HepG2 (cell line): Measurements from ENCODE around the gene PSMB11. TPM values are rescaled to one million over a fixed set of nuclear protein-coding genes. Genes with fewer than 3 reads are reported as not detected.

Source experiments
- CCDC6 ChIP-seq: sonication (generic); formaldehyde crosslinking; IDR thresholded peaks from 2 replicates; pipeline ENCODE4 v1.8.1; 2022; ENCODE audit warnings: mild to moderate bottlenecking, missing genetic modification reagents, moderate library complexity
- HMG20B ChIP-seq: conservative IDR thresholded peaks from 2 replicates; pipeline ENCODE4 v1.6.1; 2016; ENCODE audit warnings: missing genetic modification reagents, missing compliant biosample characterization
- KLF16 ChIP-seq, 2 experiments: sonication (generic) in 1 of 2; formaldehyde crosslinking in 1 of 2; IDR thresholded peaks; 2 replicates each; pipeline versions ENCODE4 v1.6.1 to v1.8.0; 2016 to 2023; ENCODE audit warnings: missing genetic modification reagents in 2 of 2, missing compliant biosample characterization in 1 of 2
- MED8 ChIP-seq: sonication (generic); formaldehyde crosslinking; IDR thresholded peaks from 2 replicates; pipeline ENCODE4 v1.8.1; 2023; ENCODE audit warnings: mild to moderate bottlenecking, missing genetic modification reagents; ENCODE audit not compliant: insufficient replicate concordance
- NCOR1 ChIP-seq: fragments of 200-600 bp; sonication (generic); IDR thresholded peaks from 2 replicates; pipeline ENCODE4 v1.7.0; 2017; ENCODE audit warnings: antibody characterized with exemption, low read length, borderline replicate concordance
- NFYB ChIP-seq: sonication (generic); formaldehyde crosslinking; IDR thresholded peaks from 2 replicates; pipeline ENCODE4 v1.4.0; 2020; ENCODE audit warnings: missing genetic modification reagents
- PHF20 ChIP-seq: sonication (generic); formaldehyde crosslinking; IDR thresholded peaks from 2 replicates; pipeline ENCODE4 v1.5.0; 2020; ENCODE audit warnings: mild to moderate bottlenecking, missing genetic modification reagents
- PRDM10 ChIP-seq: sonication (generic); formaldehyde crosslinking; IDR thresholded peaks from 2 replicates; pipeline ENCODE4 v1.4.0; 2020; ENCODE audit warnings: low read depth, missing genetic modification reagents
- RCOR2 ChIP-seq: IDR thresholded peaks from 2 replicates; pipeline ENCODE4 v1.6.1; 2016; ENCODE audit warnings: missing biosample characterization, missing genetic modification reagents
- SMC3 ChIP-seq: IDR thresholded peaks from 2 replicates; pipeline ENCODE4 v1.6.1; 2011; ENCODE audit warnings: low read length, improper control_type of control experiment
- ZBED4 ChIP-seq: sonication (generic); formaldehyde crosslinking; IDR thresholded peaks from 2 replicates; pipeline ENCODE4 v1.4.0; 2020; ENCODE audit warnings: missing genetic modification reagents, borderline replicate concordance
- ZNF234 ChIP-seq: sonication (generic); formaldehyde crosslinking; conservative IDR thresholded peaks from 2 replicates; pipeline ENCODE4 v1.5.1; 2020; ENCODE audit warnings: mild to moderate bottlenecking, missing genetic modification reagents
- ZNF275 ChIP-seq: sonication (generic); formaldehyde crosslinking; IDR thresholded peaks from 2 replicates; pipeline ENCODE4 v1.8.0; 2022; ENCODE audit warnings: missing genetic modification reagents, mild to moderate bottlenecking, inconsistent platforms, borderline replicate concordance
- ZNF292 ChIP-seq: sonication (generic); formaldehyde crosslinking; IDR thresholded peaks from 2 replicates; pipeline ENCODE4 v1.8.1; 2022; ENCODE audit warnings: mild to moderate bottlenecking, low read depth, missing genetic modification reagents, borderline replicate concordance
- ZSCAN31 ChIP-seq: sonication (generic); formaldehyde crosslinking; IDR thresholded peaks from 2 replicates; pipeline ENCODE4 v1.5.0; 2020; ENCODE audit warnings: low read depth, mild to moderate bottlenecking, missing genetic modification reagents
- ZSCAN5A ChIP-seq: sonication (generic); formaldehyde crosslinking; IDR thresholded peaks from 2 replicates; pipeline ENCODE4 v1.8.0; 2022; ENCODE audit warnings: mild to moderate bottlenecking, missing genetic modification reagents, borderline replicate concordance
- polyA plus RNA-seq, 8 experiments: library from polyadenylated mRNA; depleted of rRNA in 3 of 8; stranded (reverse) in 7 of 8; unstranded in 1 of 8; fragments of >200 nt; fragmentation: Illumina TruSeq in 4 of 8; extraction: Trizol in 4 of 8; gene quantifications; 2 replicates each; pipeline versions ENCODE4 v1.2.1 to v1.2.3, GENCODE V29; 2011 to 2016; ENCODE audit warnings: low read depth in 4 of 8, missing spikeins in 1 of 8, mixed read lengths in 1 of 8; ENCODE audit not compliant: insufficient read depth in 1 of 8
- total RNA-seq, 5 experiments: library from RNA; depleted of rRNA; stranded (reverse); fragments of >200 nt; fragmentation: Illumina TruSeq; extraction: Trizol; gene quantifications; 2 replicates each; pipeline ENCODE4 v1.2.3, GENCODE V29; 2016; ENCODE audit warnings: low read depth in 1 of 5

PSMB11 gene
- total and polyA plus RNA-seq, 2 of the 13 experiments (the other 11 are each of a cell fraction or from before 2014, with no cell fraction given), result not detected

GRCh38 chr14:23057757-23058653 lies 16.0 kb downstream of the PSMB11 start (continued):
- TF ChIP-seq PRDM10 (CRISPR knock-in tag), result peak; percentile 23; the same call in 1 of the 2 replicates
- 0 out of 2 replicates have a peak, but pooled peaks have one; percentile 72 for TF ChIP-seq ZNF234 (CRISPR knock-in tag)
- peak; percentile 86 for TF ChIP-seq SMC3
- TF ChIP-seq ZSCAN31 (CRISPR knock-in tag), result peak; percentile 90
- 0 out of 2 replicates have a peak, but pooled peaks have one; percentile 68 for TF ChIP-seq ZSCAN5A (CRISPR knock-in tag)
- peak; percentile 36; the same call in 1 of the 2 replicates for TF ChIP-seq HMG20B (CRISPR knock-in tag)
- peak; percentile 91 for TF ChIP-seq ZBED4 (CRISPR knock-in tag)
- TF ChIP-seq CCDC6, result peak; percentile 77
- peak in 1 of 2 experiments; percentile 88; a peak in 2 of 4 replicates for TF ChIP-seq KLF16 (CRISPR knock-in tag; IDR thresholded peaks at IDR 0.05)
- no peak for TF ChIP-seq PHF20 (CRISPR knock-in tag)
- no peak for TF ChIP-seq NCOR1
- peak; percentile 52 for TF ChIP-seq MED8
- no peak; the same call in none of the 2 replicates for TF ChIP-seq NFYB (CRISPR knock-in tag)
- TF ChIP-seq RCOR2, result no peak
- no peak for TF ChIP-seq ZNF292 (CRISPR knock-in tag)
- peak; percentile 97 for TF ChIP-seq ZNF275
